Trophoblast cell (in vitro differentiated cells and primary cell): ENCODE measurements around the gene KREMEN1.

Experiments
- DNase-seq, 2 donors: peaks; one replicate each; pipeline ENCODE4 v3.0.0-alpha.2; 2016
- H2AFZ ChIP-seq: 2 replicates; pipeline ENCODE4 v1.6.1; 2013; ENCODE audit warnings: low read length, moderate library complexity, mild to moderate bottlenecking; ENCODE audit not compliant: insufficient read depth, poor library complexity
- H2AK5ac ChIP-seq: 2 replicates; pipeline ENCODE4 v1.6.1; 2013; ENCODE audit warnings: mild to moderate bottlenecking, low read length
- H2BK120ac ChIP-seq: 2 replicates; pipeline ENCODE4 v1.6.1; 2013; ENCODE audit warnings: low read length, mild to moderate bottlenecking, moderate library complexity; ENCODE audit not compliant: insufficient read depth, poor library complexity
- H2BK12ac ChIP-seq: 2 replicates; pipeline ENCODE4 v1.6.1; 2013; ENCODE audit warnings: mild to moderate bottlenecking, low read length, moderate library complexity
- H2BK5ac ChIP-seq: 2 replicates; pipeline ENCODE4 v1.6.1; 2013; ENCODE audit warnings: low read length, low read depth, moderate library complexity, mild to moderate bottlenecking; ENCODE audit not compliant: poor library complexity
- H3K14ac ChIP-seq: 2 replicates; pipeline ENCODE4 v1.6.1; 2013; ENCODE audit warnings: mild to moderate bottlenecking, low read length
- H3K18ac ChIP-seq: 2 replicates; pipeline ENCODE4 v1.6.1; 2013; ENCODE audit warnings: mild to moderate bottlenecking, low read length
- H3K23ac ChIP-seq: 2 replicates; pipeline ENCODE4 v1.6.1; 2013; ENCODE audit warnings: low read length
- H3K27ac ChIP-seq: 2 replicates; pipeline ENCODE4 v1.5.1; 2013; ENCODE audit warnings: low read depth, mild to moderate bottlenecking, inconsistent platforms, low read length, moderate library complexity
- H3K27me3 ChIP-seq: 2 replicates; pipeline ENCODE4 v1.6.1; 2013; ENCODE audit warnings: inconsistent platforms, mild to moderate bottlenecking, low read length, moderate library complexity; ENCODE audit not compliant: insufficient read depth
- H3K36me3 ChIP-seq, 2 experiments: 1 replicate in 1 of 2; 2 replicates in 1 of 2; pipeline ENCODE4 v1.6.1; 2013; ENCODE audit warnings: low read length in 2 of 2, mild to moderate bottlenecking in 2 of 2, moderate library complexity in 1 of 2; ENCODE audit not compliant: insufficient read depth in 2 of 2, control insufficient read depth in 1 of 2
- H3K4ac ChIP-seq: 2 replicates; pipeline ENCODE4 v1.6.1; 2013; ENCODE audit warnings: low read depth, mild to moderate bottlenecking, low read length, moderate library complexity
- H3K4me1 ChIP-seq, 2 experiments: 1 replicate in 1 of 2; 2 replicates in 1 of 2; pipeline ENCODE4 v1.6.1; 2013; ENCODE audit warnings: low read length in 2 of 2, mild to moderate bottlenecking in 2 of 2, moderate library complexity in 1 of 2; ENCODE audit not compliant: insufficient read depth in 2 of 2, control insufficient read depth in 1 of 2
- H3K4me2 ChIP-seq: 2 replicates; pipeline ENCODE4 v1.6.1; 2013; ENCODE audit warnings: inconsistent platforms, mild to moderate bottlenecking, low read length, moderate library complexity
- H3K4me3 ChIP-seq: 2 replicates; pipeline ENCODE4 v1.5.1; 2013; ENCODE audit warnings: mild to moderate bottlenecking, low read depth, low read length, inconsistent platforms
- H3K79me1 ChIP-seq: one replicate; pipeline ENCODE4 v1.6.1; 2013; ENCODE audit warnings: low read length
- H3K79me2 ChIP-seq: 2 replicates; pipeline ENCODE4 v1.6.1; 2013; ENCODE audit warnings: low read length, mild to moderate bottlenecking; ENCODE audit not compliant: control insufficient read depth, insufficient read depth, poor library complexity
- H3K9ac ChIP-seq: 2 replicates; pipeline ENCODE4 v1.6.1; 2013; ENCODE audit warnings: mild to moderate bottlenecking, low read length
- H3K9me3 ChIP-seq: 2 replicates; pipeline ENCODE4 v1.6.1; 2013; ENCODE audit warnings: low read depth, mild to moderate bottlenecking, control low read depth, inconsistent platforms, low read length; ENCODE audit not compliant: insufficient read depth
- H4K12ac ChIP-seq: 2 replicates; pipeline ENCODE4 v1.6.1; 2013; ENCODE audit warnings: low read depth, mild to moderate bottlenecking, low read length, moderate library complexity
- H4K8ac ChIP-seq: 2 replicates; pipeline ENCODE4 v1.6.1; 2013; ENCODE audit warnings: low read depth, mild to moderate bottlenecking, low read length, moderate library complexity
- H4K91ac ChIP-seq: one replicate; pipeline ENCODE4 v1.6.1; 2013; ENCODE audit warnings: low read depth, mild to moderate bottlenecking, low read length, moderate library complexity
- whole genome bisulfite sequencing: extraction: QIAGEN DNeasy Blood & Tissue Kit; methylation state at CpG from one replicate; pipeline ENCODE4 v1.1.7; 2013; ENCODE audit warnings: missing lambda C conversion rate; ENCODE audit not compliant: insufficient read length, insufficient coverage; ENCODE audit errors: extremely low coverage; 5-methylcytosine and 5-hydroxymethylcytosine counted together

Gene KREMEN1

GRCh38 chr22:29143941-29144785 is 71.3 kb downstream of the KREMEN1 start:
- no peak overlapping the region for H2BK12ac ChIP-seq
- no peaks in the 10 kb centered on the region for H3K9me3 ChIP-seq
- no peaks in the 10 kb centered on the region for H3K79me1 ChIP-seq
- H3K4me2 ChIP-seq, result no peak overlapping the region
- H2BK120ac ChIP-seq, result no peak overlapping the region
- H4K91ac ChIP-seq, result no peak overlapping the region
- H3K4ac ChIP-seq, result no peak overlapping the region
- H4K12ac ChIP-seq, result no peak overlapping the region
- H3K23ac ChIP-seq, result no peak overlapping the region
- H2AK5ac ChIP-seq, result no peak overlapping the region
- H3K4me1 ChIP-seq, result peaks cover 0 to 6% of the 10 kb centered on the region in 2 experiments
- H3K18ac ChIP-seq, result no peak overlapping the region
- no peak overlapping the region for H3K9ac ChIP-seq
- H3K14ac ChIP-seq, result no peak overlapping the region
- H4K8ac ChIP-seq, result no peak overlapping the region
- no peak overlapping the region for H2BK5ac ChIP-seq
- DNase-seq, result no peak
- no peaks in the 10 kb centered on the region for H3K79me2 ChIP-seq
- no peak overlapping the region for H3K27ac ChIP-seq
- no peak overlapping the region for H2AFZ ChIP-seq
- no peaks in the 10 kb centered on the region for H3K36me3 ChIP-seq
- no peaks in the 10 kb centered on the region for H3K27me3 ChIP-seq
- no CpG with 5 or more reads among the region's 16 CpGs for WGBS
- H3K4me3 ChIP-seq, result no peak overlapping the region

GRCh38 chr22:29144786-29145160 is 71.9 kb downstream of the KREMEN1 start:
- WGBS, result no CpG with 5 or more reads among the region's 14 CpGs

DNA sequence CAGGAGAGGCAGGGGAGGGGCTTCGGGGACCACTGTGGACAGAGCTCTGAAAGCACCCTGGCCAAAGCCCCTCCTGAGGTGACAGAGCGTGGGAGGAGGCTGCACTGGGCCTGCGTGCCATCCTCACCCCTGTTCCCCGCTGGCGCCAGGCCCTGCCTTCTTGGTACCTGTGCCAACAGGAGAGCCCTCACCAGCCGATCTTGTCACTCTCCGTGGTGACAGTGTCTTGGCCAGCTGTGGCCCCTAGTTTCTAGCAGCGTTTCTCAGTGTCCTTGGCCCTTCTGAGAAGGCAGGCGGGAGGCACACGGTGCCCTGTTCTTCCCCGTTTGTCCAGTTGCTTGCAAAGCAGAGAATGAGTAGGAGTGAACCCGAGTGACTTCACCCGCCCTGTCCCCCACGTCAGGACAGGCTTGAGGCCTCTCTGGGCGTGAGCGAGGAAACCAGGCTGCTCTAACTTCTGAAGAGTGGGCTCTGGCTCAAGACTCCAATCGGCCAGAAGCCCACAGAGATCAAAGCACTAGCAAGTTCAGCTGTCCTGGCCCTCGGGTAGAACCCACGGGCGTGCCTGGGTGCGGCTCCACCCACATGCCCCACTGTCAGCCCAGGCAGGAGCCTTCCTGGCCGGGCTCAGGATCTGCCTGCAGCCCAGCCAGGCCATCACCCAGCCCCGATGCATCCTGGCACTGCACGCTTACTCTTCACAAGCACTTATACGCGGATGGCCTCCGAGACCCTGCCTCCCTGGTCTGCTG is 72.7 kb downstream of the KREMEN1 start:
- peaks cover 2% of the 10 kb centered on the region for H3K9me3 ChIP-seq
- peaks cover 2% of the 10 kb centered on the region for H3K79me1 ChIP-seq
- no peak overlapping the region for H3K9ac ChIP-seq
- no peak overlapping the region for H3K18ac ChIP-seq
- H3K14ac ChIP-seq, result no peak overlapping the region
- H2BK12ac ChIP-seq, result no peak overlapping the region
- no peak overlapping the region for H2AK5ac ChIP-seq
- no peaks in the 10 kb centered on the region for H3K27me3 ChIP-seq
- H3K23ac ChIP-seq, result no peak overlapping the region
- no peak overlapping the region for H2BK120ac ChIP-seq
- DNase-seq, result no peak
- no peak overlapping the region for H2BK5ac ChIP-seq
- no peak overlapping the region for H4K12ac ChIP-seq
- peaks cover 4 to 9% of the 10 kb centered on the region in 2 experiments for H3K4me1 ChIP-seq
- H4K91ac ChIP-seq, result no peak overlapping the region
- H3K4me2 ChIP-seq, result no peak overlapping the region
- no peak overlapping the region for H2AFZ ChIP-seq
- H3K79me2 ChIP-seq, result no peaks in the 10 kb centered on the region
- no peak overlapping the region for H3K4me3 ChIP-seq
- no peaks in the 10 kb centered on the region for H3K36me3 ChIP-seq
- no CpG with 5 or more reads among the region's 27 CpGs for WGBS
- no peak overlapping the region for H3K27ac ChIP-seq
- no peak overlapping the region for H4K8ac ChIP-seq
- H3K4ac ChIP-seq, result no peak overlapping the region

More at GRCh38 chr22:29144786-29145160, 71.9 kb downstream of the KREMEN1 start:
- Histone ChIP-seq H4K12ac (no peak overlapping the region), H4K8ac (no peak overlapping the region), H3K79me2 (no peaks in the 10 kb centered on the region), H3K14ac (no peak overlapping the region), H3K27me3 (no peaks in the 10 kb centered on the region), H3K79me1 (no peaks in the 10 kb centered on the region), H3K27ac (no peak overlapping the region), H3K4me1 (peaks cover 0 to 5% of the 10 kb centered on the region in 2 experiments), H3K4me3 (no peak overlapping the region), H2BK5ac (no peak overlapping the region), H2BK12ac (no peak overlapping the region), H3K4me2 (no peak overlapping the region), H2AFZ (no peak overlapping the region), H2BK120ac (no peak overlapping the region), H4K91ac (no peak overlapping the region), H3K18ac (no peak overlapping the region), H3K9me3 (peaks cover 2% of the 10 kb centered on the region), H3K23ac (no peak overlapping the region), H2AK5ac (no peak overlapping the region), H3K9ac (no peak overlapping the region), H3K36me3 (no peaks in the 10 kb centered on the region), H3K4ac (no peak overlapping the region)
- no peak for DNase-seq

DNA sequence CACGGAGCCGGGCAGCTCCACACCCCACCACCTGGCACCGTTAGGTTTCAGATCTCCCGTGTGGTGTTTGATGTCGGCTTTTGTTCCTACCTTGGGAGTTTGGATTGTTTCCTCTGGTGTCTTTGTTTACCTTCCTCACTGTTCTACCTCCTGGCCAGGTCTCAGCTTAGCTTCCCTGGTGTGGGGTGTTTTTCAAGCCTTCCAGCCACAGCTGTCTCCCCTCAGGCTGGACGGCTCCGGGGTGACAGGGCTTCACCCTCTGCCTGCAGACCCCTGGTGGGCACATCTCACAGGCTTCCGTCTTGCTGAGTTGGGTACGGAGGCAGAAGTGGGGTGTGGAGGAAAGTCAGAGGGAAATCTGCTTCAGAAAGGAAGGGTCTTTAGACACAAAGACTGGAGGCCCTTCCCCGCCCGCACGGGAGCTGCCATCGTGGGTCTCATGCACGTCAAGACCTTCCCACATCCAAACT is 73.3 kb downstream of the KREMEN1 start:
- Histone ChIP-seq H3K4ac (no peak overlapping the region), H4K91ac (no peak overlapping the region), H4K8ac (no peak overlapping the region), H2AFZ (no peak overlapping the region), H2AK5ac (no peak overlapping the region), H3K4me3 (no peak overlapping the region), H3K9me3 (peaks cover 2% of the 10 kb centered on the region), H3K23ac (no peak overlapping the region), H3K79me2 (no peaks in the 10 kb centered on the region), H3K79me1 (peaks cover 2% of the 10 kb centered on the region), H3K27me3 (no peaks in the 10 kb centered on the region), H3K4me2 (no peak overlapping the region), H3K14ac (no peak overlapping the region), H3K18ac (no peak overlapping the region), H4K12ac (no peak overlapping the region), H3K27ac (no peak overlapping the region), H3K4me1 (peaks cover 4 to 9% of the 10 kb centered on the region in 2 experiments), H2BK5ac (no peak overlapping the region), H2BK120ac (no peak overlapping the region), H3K9ac (no peak overlapping the region), H3K36me3 (no peaks in the 10 kb centered on the region), H2BK12ac (no peak overlapping the region)
- no peak for DNase-seq
- no CpG with 5 or more reads among the region's 14 CpGs for WGBS
